GM23338 (cell line): ENCODE data around the gene CRYL1. TPM values are rescaled to one million over a fixed set of nuclear protein-coding genes. Genes with fewer than 3 reads are reported as not detected.

ENCODE experiments used
- ATAC-seq: fragments of 200-7000 bp; cut with Tn5 transposase; 3 replicates; pipeline ENCODE4 v1.9.1; 2020
- DNase-seq: peaks from one replicate; pipeline ENCODE4 v3.0.0-alpha.2; 2015; ENCODE audit warnings: low spot score
- H2AFZ ChIP-seq: fragments of 200-600 bp; sonication (generic); 2 replicates; pipeline ENCODE4 v1.8.0; 2016; ENCODE audit warnings: antibody characterized with exemption, mild to moderate bottlenecking, moderate library complexity
- H3F3A ChIP-seq: fragments of 200-600 bp; sonication (generic); replicated peaks from 2 replicates; pipeline ENCODE4 v1.8.0; 2017; ENCODE audit warnings: antibody characterized with exemption, mixed run types, low read depth
- H3K27ac ChIP-seq: fragments of 200-600 bp; sonication (generic); 2 replicates; pipeline ENCODE4 v1.6.1; 2016; ENCODE audit warnings: low read depth
- H3K27me3 ChIP-seq: fragments of 200-600 bp; sonication (generic); 2 replicates; pipeline ENCODE4 v1.8.0; 2016; ENCODE audit warnings: mild to moderate bottlenecking, mixed run types, moderate library complexity; ENCODE audit not compliant: insufficient read depth
- H3K36me3 ChIP-seq: fragments of 200-600 bp; sonication (generic); 2 replicates; pipeline ENCODE4 v1.8.0; 2016; ENCODE audit warnings: mild to moderate bottlenecking; ENCODE audit not compliant: insufficient read depth
- H3K4me1 ChIP-seq: fragments of 200-600 bp; sonication (generic); 2 replicates; pipeline ENCODE4 v1.8.0; 2016; ENCODE audit warnings: mild to moderate bottlenecking, moderate library complexity; ENCODE audit not compliant: insufficient read depth
- H3K4me2 ChIP-seq: fragments of 200-600 bp; sonication (generic); 2 replicates; pipeline ENCODE4 v1.7.1; 2017; ENCODE audit warnings: mixed run types
- H3K4me3 ChIP-seq: fragments of 200-600 bp; sonication (generic); 2 replicates; pipeline ENCODE4 v1.6.1; 2016; ENCODE audit warnings: mixed run types
- H3K79me2 ChIP-seq: fragments of 200-600 bp; sonication (generic); replicated peaks from 2 replicates; pipeline ENCODE4 v1.8.0; 2017; ENCODE audit warnings: mild to moderate bottlenecking; ENCODE audit not compliant: insufficient read depth
- H3K9me2 ChIP-seq: fragments of 200-600 bp; sonication (generic); 2 replicates; pipeline ENCODE4 v1.8.0; 2017; ENCODE audit not compliant: insufficient read depth
- H4K20me1 ChIP-seq: fragments of 200-600 bp; sonication (generic); replicated peaks from 2 replicates; pipeline ENCODE4 v1.8.0; 2017; ENCODE audit warnings: mild to moderate bottlenecking; ENCODE audit not compliant: insufficient read depth
- H3K27ac Mint-ChIP-seq: 2 replicates; pipeline ENCODE4 v1.8.0; 2020; ENCODE audit warnings: inconsistent platforms, mild to moderate bottlenecking, moderate library complexity, mixed read lengths
- H3K27me3 Mint-ChIP-seq: 3 replicates; pipeline ENCODE4 v1.8.0; 2022; ENCODE audit warnings: low read depth, mild to moderate bottlenecking, moderate library complexity, mixed read lengths, inconsistent platforms; ENCODE audit not compliant: insufficient read depth, poor library complexity
- H3K36me3 Mint-ChIP-seq: 3 replicates; pipeline ENCODE4 v1.8.0; 2021; ENCODE audit warnings: low read depth, mild to moderate bottlenecking, inconsistent platforms, moderate library complexity, mixed read lengths
- H3K4me1 Mint-ChIP-seq: 3 replicates; pipeline ENCODE4 v1.8.0; 2020; ENCODE audit warnings: mild to moderate bottlenecking, inconsistent platforms, mixed read lengths
- H3K4me3 Mint-ChIP-seq: 3 replicates; pipeline ENCODE4 v1.8.0; 2021; ENCODE audit warnings: moderate library complexity, mild to moderate bottlenecking, inconsistent platforms, mixed read lengths
- H3K9me3 Mint-ChIP-seq: 3 replicates; pipeline ENCODE4 v1.8.0; 2020; ENCODE audit warnings: moderate library complexity, mild to moderate bottlenecking, inconsistent platforms, mixed read lengths
- CREB1 ChIP-seq: fragments of 250-450 bp; sonication (Bioruptor Pico); IDR thresholded peaks from 2 replicates; pipeline ENCODE4 v1.5.0; 2020; ENCODE audit warnings: low read depth, mild to moderate bottlenecking, moderate library complexity
- CTCF ChIP-seq, 2 experiments: fragments of 200-600 bp in 1 of 2; sonication (generic) in 1 of 2; conservative IDR thresholded peaks; 2 replicates each; pipeline versions ENCODE4 v1.5.1 to v1.6.1; 2016 to 2017; ENCODE audit warnings: antibody characterized with exemption in 2 of 2, low read depth in 2 of 2, mild to moderate bottlenecking in 2 of 2, moderate library complexity in 1 of 2
- ETS1 ChIP-seq: IDR thresholded peaks from 2 replicates; pipeline ENCODE4 v1.6.1; 2016; ENCODE audit warnings: antibody characterized with exemption
- EZH2 ChIP-seq: fragments of 200-600 bp; sonication (generic); IDR thresholded peaks from one replicate; pipeline ENCODE4 v1.8.0; 2017; ENCODE audit warnings: antibody characterized with exemption, mild to moderate bottlenecking, low read depth; ENCODE audit not compliant: unreplicated experiment
- EZH2phosphoT487 ChIP-seq: fragments of 200-600 bp; sonication (generic); IDR thresholded peaks from one replicate; pipeline ENCODE4 v1.8.1; 2018; ENCODE audit warnings: antibody characterized with exemption; ENCODE audit not compliant: unreplicated experiment
- JUNB ChIP-seq: IDR thresholded peaks from one replicate; pipeline ENCODE4 v1.6.1; 2016; ENCODE audit warnings: antibody characterized with exemption; ENCODE audit not compliant: unreplicated experiment
- NANOG ChIP-seq: IDR thresholded peaks from 2 replicates; pipeline ENCODE4 v1.6.1; 2016; ENCODE audit warnings: antibody characterized with exemption, borderline replicate concordance
- POLR2AphosphoS5 ChIP-seq: IDR thresholded peaks from 2 replicates; pipeline ENCODE4 v1.6.1; 2016; ENCODE audit warnings: antibody characterized with exemption, low read depth
- REST ChIP-seq: IDR thresholded peaks from one replicate; pipeline ENCODE4 v1.6.1; 2018; ENCODE audit warnings: antibody characterized with exemption; ENCODE audit not compliant: unreplicated experiment
- STAT1 ChIP-seq: IDR thresholded peaks from one replicate; pipeline ENCODE4 v1.6.1; 2016; ENCODE audit warnings: antibody characterized with exemption; ENCODE audit not compliant: unreplicated experiment
- ZNF114 ChIP-seq: fragments of 250-450 bp; sonication (Bioruptor Pico); IDR thresholded peaks from 2 replicates; pipeline ENCODE4 v1.5.0; 2020; ENCODE audit warnings: mild to moderate bottlenecking, moderate library complexity
- ZNF331 ChIP-seq: fragments of 250-450 bp; sonication (Bioruptor Pico); IDR thresholded peaks from 2 replicates; pipeline ENCODE4 v1.5.0; 2020; ENCODE audit warnings: low read depth, mild to moderate bottlenecking, moderate library complexity
- ZNF462 ChIP-seq: fragments of 250-450 bp; sonication (Bioruptor Pico); IDR thresholded peaks from 2 replicates; pipeline ENCODE4 v1.5.0; 2020; ENCODE audit warnings: mild to moderate bottlenecking, moderate library complexity
- polyA plus RNA-seq: library from polyadenylated mRNA; unstranded; fragments of >200 nt; fragmentation: Nextera tagmentation; extraction: Ambion mirVana; gene quantifications from 2 replicates; pipeline ENCODE4 v1.2.1, GENCODE V29; 2016
- total RNA-seq: library from RNA; depleted of rRNA; stranded (reverse); fragments of >200 nt; shearing (Covaris generic); gene quantifications from 2 replicates; pipeline ENCODE4 v1.2.3, GENCODE V29; 2014

Gene CRYL1
- total and polyA plus RNA-seq, 2 experiments from 2014 or later: 2.2 to 2.6 TPM

- no peaks in the 10 kb centered on the region for H4K20me1 ChIP-seq
- no peak for TF ChIP-seq ZNF114 (CRISPR knock-in tag)
- no peak for TF ChIP-seq ETS1
- TF ChIP-seq CTCF (conservative IDR thresholded peaks at IDR 0.05; ENCODE audit: low read depth in 2 of 2): no peak
- no peak for TF ChIP-seq JUNB
- no peak for TF ChIP-seq EZH2
- TF ChIP-seq STAT1: no peak
- TF ChIP-seq POLR2AphosphoS5: no peak
- no peak for TF ChIP-seq REST
- TF ChIP-seq ZNF331: no peak
- TF ChIP-seq EZH2phosphoT487: no peak
- no peak for TF ChIP-seq ZNF462 (CRISPR knock-in tag)
- no peak for TF ChIP-seq CREB1 (CRISPR knock-in tag)
- TF ChIP-seq NANOG: no peak
- no peaks in the 10 kb centered on the region for H3F3A ChIP-seq
- no peaks in the 10 kb centered on the region for H3K27me3 ChIP-seq
- Mint-ChIP-seq H3K36me3 (peaks cover 6% of the 10 kb centered on the region; the same call in 2 of the 3 replicates), H3K27me3 (no peaks in the 10 kb centered on the region), H3K9me3 (peaks cover 16% of the 10 kb centered on the region), H3K4me3 (no peak overlapping the region), H3K4me1 (no peaks in the 10 kb centered on the region), H3K27ac (no peak overlapping the region)
- H3K4me1 ChIP-seq: no peaks in the 10 kb centered on the region
- H3K36me3 ChIP-seq: no peaks in the 10 kb centered on the region
- no peak overlapping the region for H3K4me2 ChIP-seq
- H3K27ac ChIP-seq: no peak overlapping the region
- no peaks in the 10 kb centered on the region for H3K79me2 ChIP-seq
- DNase-seq: no peak
- no peak for ATAC-seq
- H2AFZ ChIP-seq: no peak overlapping the region
- H3K4me3 ChIP-seq: no peak overlapping the region
- no peaks in the 10 kb centered on the region for H3K9me2 ChIP-seq
Measured at GRCh38 chr13:20451397-20451796, 74.3 kb downstream of the CRYL1 start.
